Coronary artery (tissue), 2 donors: ENCODE results near the gene DDX17.
A peak's percentile ranks its signal among the peaks of the same experiment; 100 is the strongest.

Experiments
- DNase-seq: peaks from one replicate; pipeline ENCODE4 v3.0.0-alpha.2; 2017; ENCODE audit warnings: low spot score
- H3K27ac ChIP-seq, 2 donors: fragments of 200-600 bp; sonication (generic); one replicate each; pipeline ENCODE4 v1.5.1; 2016 to 2019
- H3K4me3 ChIP-seq: fragments of 200-600 bp; sonication (generic); 2 replicates; pipeline ENCODE4 v1.5.1; 2016; ENCODE audit warnings: mild to moderate bottlenecking, moderate library complexity
- TF ChIP-seq, protein P1 (sequence below): fragments of 200-600 bp; sonication (generic); IDR thresholded peaks from one replicate; pipeline ENCODE4 v1.5.1; 2019; ENCODE audit warnings: antibody characterized with exemption

DDX17 gene

DNA sequence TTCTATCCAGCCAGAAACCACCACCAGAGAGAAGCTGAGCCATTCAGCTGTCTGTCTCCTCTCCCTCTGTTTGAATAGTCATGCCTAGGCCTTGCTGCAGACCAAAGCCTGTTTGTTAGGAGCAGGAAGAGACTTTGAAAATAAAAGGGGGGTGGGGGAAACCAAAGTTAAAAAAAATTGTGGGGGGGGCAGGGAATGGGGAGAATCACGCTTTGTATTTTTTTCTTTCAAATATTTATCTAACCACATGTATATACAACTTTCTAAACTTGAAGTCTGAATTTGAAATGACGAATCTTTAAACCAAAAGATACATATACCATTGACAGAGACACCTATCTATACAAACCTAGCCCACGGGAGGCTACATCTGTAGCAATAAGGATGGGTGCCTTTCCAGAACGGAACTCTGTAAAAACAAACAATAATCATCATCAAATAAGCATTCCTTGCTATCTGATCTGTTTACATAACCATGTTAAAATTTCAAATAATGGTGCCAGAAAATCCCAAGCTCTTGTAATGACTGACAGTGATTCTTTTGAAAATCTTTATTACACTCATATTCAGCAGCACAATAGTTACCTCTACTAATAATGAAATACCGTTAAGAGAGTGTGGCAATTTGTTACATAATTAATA is 14.3 kb downstream of the DDX17 start:
- Histone ChIP-seq H3K4me3 (no peak overlapping the region), H3K27ac (peak overlapping the region; percentile 3 to 43)
- no peak for DNase-seq
- TF ChIP-seq, protein P1, sequence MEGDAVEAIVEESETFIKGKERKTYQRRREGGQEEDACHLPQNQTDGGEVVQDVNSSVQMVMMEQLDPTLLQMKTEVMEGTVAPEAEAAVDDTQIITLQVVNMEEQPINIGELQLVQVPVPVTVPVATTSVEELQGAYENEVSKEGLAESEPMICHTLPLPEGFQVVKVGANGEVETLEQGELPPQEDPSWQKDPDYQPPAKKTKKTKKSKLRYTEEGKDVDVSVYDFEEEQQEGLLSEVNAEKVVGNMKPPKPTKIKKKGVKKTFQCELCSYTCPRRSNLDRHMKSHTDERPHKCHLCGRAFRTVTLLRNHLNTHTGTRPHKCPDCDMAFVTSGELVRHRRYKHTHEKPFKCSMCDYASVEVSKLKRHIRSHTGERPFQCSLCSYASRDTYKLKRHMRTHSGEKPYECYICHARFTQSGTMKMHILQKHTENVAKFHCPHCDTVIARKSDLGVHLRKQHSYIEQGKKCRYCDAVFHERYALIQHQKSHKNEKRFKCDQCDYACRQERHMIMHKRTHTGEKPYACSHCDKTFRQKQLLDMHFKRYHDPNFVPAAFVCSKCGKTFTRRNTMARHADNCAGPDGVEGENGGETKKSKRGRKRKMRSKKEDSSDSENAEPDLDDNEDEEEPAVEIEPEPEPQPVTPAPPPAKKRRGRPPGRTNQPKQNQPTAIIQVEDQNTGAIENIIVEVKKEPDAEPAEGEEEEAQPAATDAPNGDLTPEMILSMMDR = no peak

DNA sequence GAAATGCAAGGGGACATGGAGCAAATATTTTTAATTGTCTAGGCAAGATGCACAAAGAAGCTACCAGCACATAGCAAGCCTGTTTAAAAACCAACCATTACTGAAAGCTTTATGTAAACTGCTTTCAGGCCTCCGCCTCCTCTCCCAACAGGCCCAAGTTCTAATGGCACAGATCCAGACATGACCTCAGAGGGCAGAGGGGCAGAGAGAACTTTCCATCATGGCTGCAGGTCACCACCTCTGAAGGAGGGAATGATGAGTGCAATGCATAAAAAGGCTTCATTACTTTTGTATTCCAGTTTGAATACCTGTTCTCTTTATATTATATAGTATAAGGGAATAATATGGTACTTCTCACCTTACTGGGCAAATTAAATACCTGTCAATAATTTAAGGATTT is 15.2 kb downstream of the DDX17 start:
- TF ChIP-seq, protein P1 = no peak
- Histone ChIP-seq H3K27ac (peak overlapping the region; percentile 54 to 71), H3K4me3 (no peak overlapping the region)
- DNase-seq = no peak

DNA sequence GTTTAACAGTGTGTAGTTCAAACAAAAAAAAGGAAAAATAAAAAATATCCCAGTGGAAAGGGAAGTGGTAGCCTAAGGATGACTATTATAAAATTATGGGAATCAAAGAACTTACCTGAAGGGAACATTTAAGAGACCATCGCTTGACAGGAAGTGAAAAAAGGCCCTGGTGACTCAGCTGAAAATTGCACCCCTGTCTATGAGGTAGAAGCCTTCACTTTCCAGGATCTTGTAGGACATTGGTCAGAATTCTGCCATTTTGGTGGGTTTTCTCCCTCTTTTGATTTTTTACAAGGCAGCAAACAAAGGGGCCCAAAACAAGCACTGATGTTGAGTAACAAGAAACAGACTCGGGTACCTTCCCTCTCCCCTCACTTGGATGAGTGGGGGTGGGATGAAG is 15.6 kb downstream of the DDX17 start:
- TF ChIP-seq, protein P1 = no peak
- H3K4me3 ChIP-seq = no peak overlapping the region
- no peak for DNase-seq
- peak overlapping the region; percentile 54 to 71 for H3K27ac ChIP-seq

DNA sequence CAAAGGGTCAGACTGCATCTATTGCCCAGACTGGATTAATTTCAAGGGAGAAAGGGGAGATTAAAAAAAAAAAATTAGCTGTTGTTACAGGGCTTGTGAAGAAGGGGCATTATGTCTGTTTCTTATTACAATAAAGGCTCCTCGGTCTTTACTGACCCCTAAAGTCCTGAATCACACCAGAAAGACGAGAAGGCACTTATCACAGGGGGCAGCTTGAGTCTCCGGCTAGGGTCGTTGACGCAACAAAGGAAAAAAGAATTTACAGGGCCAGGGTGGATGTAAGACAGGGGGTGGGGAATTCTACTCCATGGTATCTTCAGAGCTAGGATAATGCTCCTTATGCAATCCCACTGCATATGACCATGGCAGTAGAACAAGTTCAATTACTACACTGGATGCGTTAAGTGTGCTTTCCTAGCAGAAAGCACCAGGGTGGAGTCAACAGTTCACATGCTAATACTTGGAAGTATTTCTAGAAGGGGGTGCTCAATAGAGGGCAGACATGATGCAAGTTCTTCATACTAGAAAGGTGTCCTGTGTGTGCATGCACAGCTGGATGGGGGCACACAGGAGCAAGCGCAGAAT is 16.5 kb downstream of the DDX17 start:
- Histone ChIP-seq H3K27ac (peak overlapping the region in 1 of 2 donors; percentile 18), H3K4me3 (no peak overlapping the region)
- DNase-seq = no peak
- TF ChIP-seq, protein P1 = no peak

DNA sequence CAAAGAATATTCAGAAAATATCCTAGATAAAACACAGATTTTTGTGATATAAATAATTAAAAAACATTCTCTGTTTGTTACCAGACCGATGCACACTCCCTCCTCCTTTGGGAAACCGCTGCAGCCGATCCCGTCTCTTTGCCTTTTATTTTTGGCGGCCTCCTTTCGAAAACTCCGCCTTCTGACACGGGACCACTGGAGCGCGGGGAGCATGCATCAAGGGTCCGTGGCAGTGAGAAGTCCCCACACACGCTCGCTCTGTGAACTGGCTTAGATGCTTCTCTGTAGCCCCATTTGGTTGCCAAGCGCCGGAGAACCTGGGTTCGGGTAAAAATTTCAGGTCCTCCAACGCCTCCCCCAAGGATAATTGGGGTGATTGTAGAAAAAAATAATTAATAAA is 17.0 kb downstream of the DDX17 start:
- Histone ChIP-seq H3K4me3 (no peak overlapping the region), H3K27ac (no peak overlapping the region)
- no peak for DNase-seq
- TF ChIP-seq, protein P1 = no peak

DNA sequence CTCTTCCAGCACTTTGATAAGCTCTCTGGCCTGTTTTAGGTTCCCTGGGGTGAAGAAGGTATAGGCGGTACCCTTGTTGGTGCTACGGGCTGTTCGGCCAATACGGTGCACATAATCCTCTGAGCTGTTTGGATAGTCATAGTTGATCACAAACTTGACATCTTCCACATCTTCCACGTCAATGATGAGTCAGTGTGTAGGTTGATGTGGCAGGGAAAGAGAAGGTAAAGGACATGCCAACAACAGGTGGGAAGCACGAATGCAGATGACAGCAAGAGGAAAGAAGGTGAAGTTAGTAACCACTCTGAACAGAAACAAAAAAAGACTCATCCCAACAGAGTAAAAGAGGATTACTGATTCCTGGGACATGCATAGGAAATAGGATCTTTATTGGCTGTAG is 18.2 kb downstream of the DDX17 start:
- TF ChIP-seq, protein P1 = no peak
- no peak overlapping the region for H3K27ac ChIP-seq

DNA sequence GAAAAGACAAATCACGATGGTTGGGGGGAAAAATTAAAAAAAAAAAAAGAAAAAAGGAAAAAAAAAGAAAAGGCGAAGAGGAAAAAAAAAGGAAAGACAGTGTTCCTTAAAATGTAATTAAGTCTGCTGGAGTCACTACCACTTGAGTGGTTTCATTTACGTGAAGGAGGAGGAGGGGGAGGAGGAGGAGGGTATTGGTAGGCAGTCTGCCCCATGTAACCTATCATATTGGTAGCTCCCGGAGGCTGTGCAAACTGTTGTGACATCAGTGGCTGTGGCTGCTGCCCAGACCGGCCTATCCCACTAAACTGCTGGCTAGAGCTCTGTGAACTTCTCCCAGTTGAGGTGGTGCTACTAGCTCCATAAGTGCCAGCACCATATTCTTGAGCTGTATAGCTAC is 20.3 kb downstream of the DDX17 start:
- Histone ChIP-seq H3K27ac (no peak overlapping the region), H3K4me3 (no peak overlapping the region)
- TF ChIP-seq, protein P1 = no peak
- DNase-seq = no peak

More for the DNA sequence above, 18.2 kb downstream of the DDX17 start:
- no peak overlapping the region for H3K4me3 ChIP-seq
- no peak for DNase-seq
